H9 (cell line): ENCODE data around the gene IDUA. TPM values are rescaled to one million over a fixed set of nuclear protein-coding genes. Genes with fewer than 3 reads are reported as not detected.

ENCODE experiments used
- DNase-seq: peaks from one replicate; pipeline ENCODE4 v3.0.0-alpha.2; 2017
- H2AFZ ChIP-seq: one replicate; pipeline ENCODE4 v1.6.1; 2013; ENCODE audit warnings: mild to moderate bottlenecking, low read length, control low read depth, moderate library complexity
- H2AK5ac ChIP-seq: 2 replicates; pipeline ENCODE4 v1.6.1; 2013; ENCODE audit warnings: low read length, control low read depth, mixed read lengths; ENCODE audit not compliant: insufficient read length
- H2BK120ac ChIP-seq: one replicate; pipeline ENCODE4 v1.6.1; 2013; ENCODE audit warnings: low read depth, mild to moderate bottlenecking, low read length, control low read depth, inconsistent platforms; ENCODE audit not compliant: poor library complexity, severe bottlenecking
- H2BK12ac ChIP-seq: 2 replicates; pipeline ENCODE4 v1.6.1; 2013; ENCODE audit warnings: low read length, control low read depth, mixed read lengths, low read depth; ENCODE audit not compliant: insufficient read length
- H2BK15ac ChIP-seq: 2 replicates; pipeline ENCODE4 v1.6.1; 2013; ENCODE audit warnings: low read depth, low read length, control low read depth
- H2BK20ac ChIP-seq: one replicate; pipeline ENCODE4 v1.6.1; 2013; ENCODE audit warnings: low read depth, mild to moderate bottlenecking, low read length, control low read depth, inconsistent platforms; ENCODE audit not compliant: poor library complexity, severe bottlenecking
- H2BK5ac ChIP-seq: 2 replicates; pipeline ENCODE4 v1.6.1; 2013; ENCODE audit warnings: low read length, control low read depth, mixed read lengths; ENCODE audit not compliant: insufficient read length
- H3K14ac ChIP-seq: 2 replicates; pipeline ENCODE4 v1.6.1; 2013; ENCODE audit warnings: low read length, control low read depth; ENCODE audit not compliant: insufficient read depth
- H3K18ac ChIP-seq: 2 replicates; pipeline ENCODE4 v1.6.1; 2013; ENCODE audit warnings: low read depth, mild to moderate bottlenecking, mixed read lengths, low read length, control low read depth; ENCODE audit not compliant: insufficient read length
- H3K23ac ChIP-seq: 2 replicates; pipeline ENCODE4 v1.6.1; 2013; ENCODE audit warnings: low read length, control low read depth, mixed read lengths, low read depth; ENCODE audit not compliant: insufficient read length
- H3K23me2 ChIP-seq: 2 replicates; pipeline ENCODE4 v1.6.1; 2013; ENCODE audit warnings: low read depth, mild to moderate bottlenecking, mixed read lengths, low read length, control low read depth; ENCODE audit not compliant: insufficient read length, poor library complexity, severe bottlenecking
- H3K27ac ChIP-seq: 2 replicates; pipeline ENCODE4 v1.5.1; 2013; ENCODE audit warnings: low read length, control low read depth, mixed read lengths, low read depth; ENCODE audit not compliant: insufficient read length
- H3K27me3 ChIP-seq: 2 replicates; pipeline ENCODE4 v1.6.1; 2013; ENCODE audit warnings: low read length, control low read depth, inconsistent platforms; ENCODE audit not compliant: insufficient read depth
- H3K4ac ChIP-seq: 2 replicates; pipeline ENCODE4 v1.6.1; 2013; ENCODE audit warnings: low read depth, mild to moderate bottlenecking, control low read depth, inconsistent platforms, low read length, moderate library complexity
- H3K4me1 ChIP-seq: 2 replicates; pipeline ENCODE4 v1.6.1; 2013; ENCODE audit warnings: low read length, control low read depth, inconsistent platforms; ENCODE audit not compliant: insufficient read depth
- H3K4me2 ChIP-seq: 2 replicates; pipeline ENCODE4 v1.6.1; 2013; ENCODE audit warnings: low read length, control low read depth, mixed read lengths; ENCODE audit not compliant: insufficient read length, insufficient read depth
- H3K56ac ChIP-seq: 2 replicates; pipeline ENCODE4 v1.6.1; 2013; ENCODE audit warnings: low read depth, mild to moderate bottlenecking, mixed read lengths, low read length, control low read depth; ENCODE audit not compliant: insufficient read length
- H3K79me1 ChIP-seq: 2 replicates; pipeline ENCODE4 v1.6.1; 2013; ENCODE audit warnings: low read depth, mild to moderate bottlenecking, moderate library complexity, low read length, control low read depth, inconsistent platforms; ENCODE audit not compliant: insufficient read depth, poor library complexity, severe bottlenecking
- H3K79me2 ChIP-seq: 2 replicates; pipeline ENCODE4 v1.6.1; 2013; ENCODE audit warnings: low read length, control low read depth, inconsistent platforms; ENCODE audit not compliant: insufficient read depth
- H3K9ac ChIP-seq: 2 replicates; pipeline ENCODE4 v1.6.1; 2013; ENCODE audit warnings: low read length, control low read depth, mixed read lengths; ENCODE audit not compliant: insufficient read length; ENCODE audit errors: extremely low read depth
- H3K9me3 ChIP-seq: one replicate; pipeline ENCODE4 v1.6.1; 2013; ENCODE audit warnings: low read depth, low read length, inconsistent platforms; ENCODE audit not compliant: control insufficient read depth
- H3T11ph ChIP-seq: one replicate; pipeline ENCODE4 v1.6.1; 2013; ENCODE audit warnings: mild to moderate bottlenecking, low read length, control low read depth, inconsistent platforms
- H4K20me1 ChIP-seq: one replicate; pipeline ENCODE4 v1.6.1; 2013; ENCODE audit not compliant: control insufficient read depth, insufficient read length, insufficient read depth
- H4K5ac ChIP-seq: 2 replicates; pipeline ENCODE4 v1.6.1; 2013; ENCODE audit warnings: low read depth, mild to moderate bottlenecking, mixed read lengths, low read length, control low read depth; ENCODE audit not compliant: insufficient read length
- H4K8ac ChIP-seq: replicated peaks from 2 replicates; pipeline ENCODE4 v1.6.1; 2013; ENCODE audit warnings: low read length, control low read depth, mixed read lengths, low read depth; ENCODE audit not compliant: insufficient read length
- H4K91ac ChIP-seq: 2 replicates; pipeline ENCODE4 v1.6.1; 2013; ENCODE audit warnings: low read depth, mild to moderate bottlenecking, moderate library complexity, mixed read lengths, low read length, control low read depth; ENCODE audit not compliant: insufficient read length
- H3K27ac Mint-ChIP-seq, 3 experiments: 2 replicates in 2 of 3; 3 replicates in 1 of 3; pipeline ENCODE4 v1.8.0; 2020 to 2021; ENCODE audit warnings: mixed read lengths in 3 of 3, mild to moderate bottlenecking in 1 of 3, moderate library complexity in 1 of 3
- H3K27me3 Mint-ChIP-seq: 2 replicates; pipeline ENCODE4 v1.8.0; 2021; ENCODE audit warnings: low read depth, mild to moderate bottlenecking, moderate library complexity, mixed read lengths
- H3K36me3 Mint-ChIP-seq, 3 experiments: 2 replicates in 2 of 3; 3 replicates in 1 of 3; pipeline ENCODE4 v1.8.0; 2020 to 2021; ENCODE audit warnings: low read depth in 3 of 3, mixed read lengths in 3 of 3; ENCODE audit not compliant: insufficient read depth in 1 of 3
- H3K4me1 Mint-ChIP-seq, 2 experiments: 2 replicates each; pipeline ENCODE4 v1.8.0; 2020; ENCODE audit warnings: mixed read lengths in 2 of 2
- H3K4me3 Mint-ChIP-seq, 2 experiments: 2 replicates in 1 of 2; 3 replicates in 1 of 2; pipeline ENCODE4 v1.8.0; 2020 to 2021; ENCODE audit warnings: mild to moderate bottlenecking in 2 of 2, mixed read lengths in 2 of 2, moderate library complexity in 1 of 2
- H3K9me3 Mint-ChIP-seq, 2 experiments: 2 replicates in 1 of 2; 3 replicates in 1 of 2; pipeline ENCODE4 v1.8.0; 2020; ENCODE audit warnings: mild to moderate bottlenecking in 2 of 2, mixed read lengths in 2 of 2, moderate library complexity in 1 of 2
- CTCF ChIP-seq: fragments of 200-600 bp; sonication (generic); conservative IDR thresholded peaks from 3 replicates; pipeline ENCODE4 v1.8.0; 2021; ENCODE audit warnings: antibody characterized with exemption, mild to moderate bottlenecking
- WGBS: extraction: QIAGEN DNeasy Blood & Tissue Kit; methylation state at CpG from one replicate; pipeline ENCODE4 v1.1.7; 2013; ENCODE audit warnings: missing lambda C conversion rate, low lambda C conversion rate, mixed read lengths; ENCODE audit not compliant: insufficient read length; ENCODE audit errors: extremely low coverage; 5-methylcytosine and 5-hydroxymethylcytosine counted together
- total RNA-seq: library from RNA; stranded (reverse); gene quantifications from 2 replicates; pipeline ENCODE4 v1.2.1, GENCODE V29; 2021

The IDUA gene
- total RNA-seq, 1 experiment from 2014 or later, result 14.5 TPM

GRCh38 chr4:965048-965765 lies 21.6 kb upstream of the IDUA start:
- no peaks in the 10 kb centered on the region for H3K36me3 Mint-ChIP-seq
- Histone ChIP-seq H2BK5ac (no peak overlapping the region), H3K14ac (no peak overlapping the region), H3K79me1 (no peaks in the 10 kb centered on the region), H2AK5ac (no peak overlapping the region), H3K79me2 (no peaks in the 10 kb centered on the region), H3K4me2 (no peak overlapping the region), H4K5ac (no peak overlapping the region), H3K56ac (no peak overlapping the region), H3K23ac (no peak overlapping the region), H4K8ac (no peak overlapping the region), H4K91ac (no peak overlapping the region), H3K4me1 (no peaks in the 10 kb centered on the region), H2AFZ (no peak overlapping the region), H3K27me3 (no peaks in the 10 kb centered on the region; the same call in 1 of the 2 replicates), H2BK120ac (no peak overlapping the region), H3K4ac (no peak overlapping the region), H3K18ac (no peak overlapping the region), H2BK12ac (no peak overlapping the region), H2BK20ac (no peak overlapping the region), H4K20me1 (no peaks in the 10 kb centered on the region), H3K27ac (no peak overlapping the region), H3K9ac (no peak overlapping the region), H3K23me2 (no peaks in the 10 kb centered on the region), H3K9me3 (no peaks in the 10 kb centered on the region), H3T11ph (no peak overlapping the region), H2BK15ac (no peak overlapping the region)
- H3K27me3 Mint-ChIP-seq, result no peaks in the 10 kb centered on the region
- no peaks in the 10 kb centered on the region for H3K4me1 Mint-ChIP-seq
- TF ChIP-seq CTCF, result no peak
- no peak for DNase-seq
- no CpG with 5 or more reads among the region's 26 CpGs for WGBS
- no peak overlapping the region for H3K27ac Mint-ChIP-seq
- no peaks in the 10 kb centered on the region for H3K9me3 Mint-ChIP-seq
- H3K4me3 Mint-ChIP-seq, result no peak overlapping the region
